ENCODE measurements around the gene USP20. TPM values are rescaled to one million over a fixed set of nuclear protein-coding genes. Genes with fewer than 3 reads are reported as not detected.
"Not testable (repeated sequence)": the region's sequence is repeated elsewhere in the genome, so short reads cannot be mapped to it uniquely, and the experiment has no call there.

The USP20 gene
- total RNA-seq, 2 experiments from 2014 or later: 80.4 to 80.9 TPM

- Histone ChIP-seq H3K4me3 (ENCODE audit: low read length) (no peak overlapping the region), H3K4me1 (ENCODE audit: insufficient read depth, low read length) (peaks cover 8% of the 10 kb centered on the region), H3K27ac (ENCODE audit: low read depth in 1 of 2, low read length in 2 of 2) (no peak overlapping the region), H3K27me3 (ENCODE audit: control insufficient read depth in 1 of 2, insufficient read depth in 2 of 2, low read length in 2 of 2) (no peaks in the 10 kb centered on the region), H3K9me3 (ENCODE audit: control insufficient read depth in 1 of 2, insufficient read depth in 1 of 2, low read length in 2 of 2) (no peaks in the 10 kb centered on the region), H3K36me3 (ENCODE audit: insufficient read depth, low read length) (no peaks in the 10 kb centered on the region)
- ATAC-seq (ENCODE audit: poor library complexity): no peak
- H3K4me1 Mint-ChIP-seq (ENCODE audit: low read depth): peaks cover 6% of the 10 kb centered on the region
- CTCF ChIA-PET: no interaction called here
- POLR2A ChIA-PET: no interaction called here
- H3K27me3 Mint-ChIP-seq: no peaks in the 10 kb centered on the region
- H3K36me3 Mint-ChIP-seq (ENCODE audit: low read depth): no peaks in the 10 kb centered on the region
- no peak overlapping the region for H3K27ac Mint-ChIP-seq
- H3K4me3 Mint-ChIP-seq: no peak overlapping the region
- intact Hi-C loops (cut with DNase I, micrococcal nuclease): no loop called here
- no peak for TF ChIP-seq CTCF (IDR thresholded peaks at IDR 0.05)
- no peaks in the 10 kb centered on the region for H3K9me3 Mint-ChIP-seq
- no peak for DNase-seq
Observed at GRCh38 chr9:129794549-129794948, 40.7 kb upstream of the USP20 start.

GRCh38 chr9:129796029-129796428 lies 39.2 kb upstream of the USP20 start:
- CTCF ChIA-PET: interaction anchor here (0.7 kb wide), 1 partner anchor 693 kb away, joined by 3 read pairs; no protein-coding TSS in a partner anchor
- H3K4me1 ChIP-seq (ENCODE audit: insufficient read depth, low read length); H3K36me3 Mint-ChIP-seq (ENCODE audit: low read depth); H3K4me3 Mint-ChIP-seq; H3K27ac ChIP-seq (ENCODE audit: low read depth in 1 of 2, low read length in 2 of 2); ATAC-seq (ENCODE audit: poor library complexity); POLR2A ChIA-PET; DNase-seq; H3K4me1 Mint-ChIP-seq (ENCODE audit: low read depth); H3K9me3 ChIP-seq (ENCODE audit: control insufficient read depth in 1 of 2, insufficient read depth in 1 of 2, low read length in 2 of 2); H3K9me3 Mint-ChIP-seq; H3K36me3 ChIP-seq (ENCODE audit: insufficient read depth, low read length); H3K27me3 Mint-ChIP-seq; H3K27ac Mint-ChIP-seq; intact Hi-C loops (cut with DNase I, micrococcal nuclease); H3K27me3 ChIP-seq (ENCODE audit: control insufficient read depth in 1 of 2, insufficient read depth in 2 of 2, low read length in 2 of 2); H3K4me3 ChIP-seq (ENCODE audit: low read length): not testable (repeated sequence)

- Histone ChIP-seq H3K36me3 (ENCODE audit: insufficient read depth, low read length) (no peaks in the 10 kb centered on the region), H3K4me1 (ENCODE audit: insufficient read depth, low read length) (peaks cover 5% of the 10 kb centered on the region), H3K9me3 (ENCODE audit: control insufficient read depth in 1 of 2, insufficient read depth in 1 of 2, low read length in 2 of 2) (no peaks in the 10 kb centered on the region), H3K27me3 (ENCODE audit: control insufficient read depth in 1 of 2, insufficient read depth in 2 of 2, low read length in 2 of 2) (no peaks in the 10 kb centered on the region), H3K27ac (ENCODE audit: low read depth in 1 of 2, low read length in 2 of 2) (no peak overlapping the region), H3K4me3 (ENCODE audit: low read length) (no peak overlapping the region)
- ChIA-PET POLR2A (no interaction called here), CTCF (interaction anchor here (0.7 to 0.9 kb wide), 3 partner anchors 9 to 689 kb away, joined by 3 to 5 read pairs (median 4); no protein-coding TSS in a partner anchor)
- H3K36me3 Mint-ChIP-seq (ENCODE audit: low read depth): peaks cover 9% of the 10 kb centered on the region
- H3K9me3 Mint-ChIP-seq: no peaks in the 10 kb centered on the region
- no peak for ATAC-seq (ENCODE audit: poor library complexity)
- H3K4me1 Mint-ChIP-seq (ENCODE audit: low read depth): peaks cover 3% of the 10 kb centered on the region
- TF ChIP-seq CTCF (IDR thresholded peaks at IDR 0.05): no peak
- no peak overlapping the region for H3K27ac Mint-ChIP-seq
- H3K4me3 Mint-ChIP-seq: no peak overlapping the region
- no peak for DNase-seq
- intact Hi-C loops (cut with DNase I, micrococcal nuclease): no loop called here
- no peaks in the 10 kb centered on the region for H3K27me3 Mint-ChIP-seq
Observed at GRCh38 chr9:129798973-129799372, 36.3 kb upstream of the USP20 start.

GRCh38 chr9:129801504-129801903 lies 33.8 kb upstream of the USP20 start:
- POLR2A ChIA-PET: interaction anchor here (1.1 kb wide), 1 partner anchor 91 kb away, joined by 3 read pairs; no protein-coding TSS in a partner anchor
- H3K9me3 Mint-ChIP-seq: no peaks in the 10 kb centered on the region
- H3K4me3 ChIP-seq (ENCODE audit: low read length): no peak overlapping the region
- no peaks in the 10 kb centered on the region for H3K27me3 ChIP-seq (ENCODE audit: control insufficient read depth in 1 of 2, insufficient read depth in 2 of 2, low read length in 2 of 2)
- intact Hi-C loops (cut with DNase I, micrococcal nuclease): loop anchor here (5.0 to 10.0 kb wide), 3 partner anchors 159 to 296 kb away; partner anchors contain the start of genes ASB6 (in 1 of the 2), C9orf50 (in 1 of the 2) and NTMT1 (in 1 of the 2)
- DNase-seq (peak in 1 of 14 experiments; percentile 31), ATAC-seq (ENCODE audit: poor library complexity) (no peak)
- peak overlapping the region; percentile 73 for H3K4me3 Mint-ChIP-seq
- TF ChIP-seq CTCF (IDR thresholded peaks at IDR 0.05): no peak
- H3K36me3 ChIP-seq (ENCODE audit: insufficient read depth, low read length): peaks cover 12% of the 10 kb centered on the region
- CTCF ChIA-PET: no interaction called here
- H3K9me3 ChIP-seq (ENCODE audit: control insufficient read depth in 1 of 2, insufficient read depth in 1 of 2, low read length in 2 of 2): no peaks in the 10 kb centered on the region
- no peak overlapping the region for H3K27ac ChIP-seq (ENCODE audit: low read depth in 1 of 2, low read length in 2 of 2)
- no peaks in the 10 kb centered on the region for H3K27me3 Mint-ChIP-seq
- H3K4me1 ChIP-seq (ENCODE audit: insufficient read depth, low read length): peaks cover 25% of the 10 kb centered on the region
- peak overlapping the region; percentile 1 for H3K27ac Mint-ChIP-seq
- H3K4me1 Mint-ChIP-seq (ENCODE audit: low read depth): peaks cover 19% of the 10 kb centered on the region
- peaks cover 22% of the 10 kb centered on the region for H3K36me3 Mint-ChIP-seq (ENCODE audit: low read depth)
